ENCODE results near the gene CAMKV. TPM values are rescaled to one million over a fixed set of nuclear protein-coding genes. Genes with fewer than 3 reads are reported as not detected.

The CAMKV gene
- total RNA-seq, 2 experiments from 2014 or later, result 1.8 to 2.1 TPM

- no peak for TF ChIP-seq CTCF (IDR thresholded peaks at IDR 0.05)
- Mint-ChIP-seq H3K4me1 (ENCODE audit: low read depth) (peaks cover 5% of the 10 kb centered on the region), H3K9me3 (no peaks in the 10 kb centered on the region), H3K27ac (no peak overlapping the region), H3K27me3 (no peaks in the 10 kb centered on the region), H3K4me3 (no peak overlapping the region), H3K36me3 (ENCODE audit: low read depth) (peaks cover 7% of the 10 kb centered on the region)
- no peak for DNase-seq
- ATAC-seq, result no peak
- CTCF ChIA-PET, result interaction anchor here (1.2 to 1.4 kb wide), 2 partner anchors 12 to 73 kb away, joined by 3 read pairs; no protein-coding TSS in a partner anchor
- POLR2A ChIA-PET, result interaction anchor here (0.9 kb wide), 1 partner anchor 18 kb away, joined by 4 read pairs; the partner anchor contains the start of gene MON1A
- intact Hi-C loops (cut with micrococcal nuclease), result no loop called here
These were observed 41.9 kb upstream of the CAMKV start for GRCh38 chr3:49911611-49912010.

- intact Hi-C loops (cut with micrococcal nuclease), result no loop called here
- no peak for DNase-seq
- no peak for ATAC-seq
- Mint-ChIP-seq H3K36me3 (ENCODE audit: low read depth) (peaks cover 7% of the 10 kb centered on the region), H3K4me1 (ENCODE audit: low read depth) (peaks cover 10% of the 10 kb centered on the region), H3K27ac (no peak overlapping the region), H3K27me3 (no peaks in the 10 kb centered on the region), H3K9me3 (no peaks in the 10 kb centered on the region), H3K4me3 (no peak overlapping the region)
- POLR2A ChIA-PET, result no interaction called here
- CTCF ChIA-PET, result interaction anchor here (1.0 to 1.2 kb wide), 2 partner anchors 12 to 72 kb away, joined by 3 read pairs; no protein-coding TSS in a partner anchor
- TF ChIP-seq CTCF (IDR thresholded peaks at IDR 0.05), result no peak
These were observed 41.4 kb upstream of the CAMKV start for GRCh38 chr3:49911124-49911420.

- TF ChIP-seq CTCF (IDR thresholded peaks at IDR 0.05), result no peak
- ATAC-seq, result no peak
- no peak for DNase-seq
- no peaks in the 10 kb centered on the region for H3K27me3 Mint-ChIP-seq
- no peak overlapping the region for H3K4me3 Mint-ChIP-seq
- peaks cover 6% of the 10 kb centered on the region for H3K36me3 Mint-ChIP-seq (ENCODE audit: low read depth)
- intact Hi-C loops (cut with micrococcal nuclease), result no loop called here
- peaks cover 14% of the 10 kb centered on the region for H3K4me1 Mint-ChIP-seq (ENCODE audit: low read depth)
- ChIA-PET POLR2A (no interaction called here), CTCF (interaction anchor here (1.0 to 2.8 kb wide), 3 partner anchors 11 to 71 kb away, joined by 3 to 15 read pairs (median 3); no protein-coding TSS in a partner anchor)
- no peaks in the 10 kb centered on the region for H3K9me3 Mint-ChIP-seq
- no peak overlapping the region for H3K27ac Mint-ChIP-seq
These were observed 40.9 kb upstream of the CAMKV start for GRCh38 chr3:49910409-49911123.

GRCh38 chr3:49908373-49909199 is 38.9 kb upstream of the CAMKV start:
- intact Hi-C loops (cut with micrococcal nuclease), result loop anchor here (5.0 kb wide), 1 partner anchor 106 kb away; the partner anchor contains the start of gene INKA1
- no peak for ATAC-seq
- ChIA-PET CTCF (interaction anchor here (0.7 to 2.8 kb wide), 3 partner anchors 11 to 69 kb away, joined by 3 to 15 read pairs (median 10); partner anchors contain the start of gene MON1A), POLR2A (interaction anchor here (0.8 kb wide), 1 partner anchor 89 kb away, joined by 3 read pairs; no protein-coding TSS in a partner anchor)
- Mint-ChIP-seq H3K9me3 (no peaks in the 10 kb centered on the region), H3K4me1 (ENCODE audit: low read depth) (peaks cover 20% of the 10 kb centered on the region), H3K27me3 (no peaks in the 10 kb centered on the region), H3K36me3 (ENCODE audit: low read depth) (peaks cover 8% of the 10 kb centered on the region), H3K4me3 (no peak overlapping the region), H3K27ac (no peak overlapping the region)
- TF ChIP-seq CTCF (IDR thresholded peaks at IDR 0.05), result no peak
- DNase-seq, result no peak

Data from activated CD8-positive, alpha-beta T cell treated with anti-CD3 and anti-CD28 coated beads for 36 hours (primary cell).